GM10248 (cell line): ENCODE data around the gene PPP1R3C.

ENCODE experiments used
- CTCF ChIA-PET: fragments of 300-600 bp; sonication (Branson Sonifier 250); formaldehyde crosslinking; extraction: SDS; loops from one replicate; lab custom pipeline; 2021; ENCODE audit warnings: antibody characterized with exemption; lab: Yijun Ruan, JAX
- POLR2A ChIA-PET: fragments of 350-650 bp; sonication (Branson Sonifier 250); formaldehyde crosslinking; extraction: SDS; loops from one replicate; lab custom pipeline; 2020; ENCODE audit warnings: antibody characterized with exemption; lab: Yijun Ruan, JAX
- DNase-seq: peaks from one replicate; pipeline ENCODE4 v3.0.0; 2012; ENCODE audit errors: extremely low spot score
- TF ChIP-seq, protein P1 (sequence below): IDR thresholded peaks from 2 replicates; pipeline ENCODE4 v1.5.1; 2012; ENCODE audit warnings: mild to moderate bottlenecking, low read depth; ENCODE audit errors: extremely low read depth, missing control alignments, control extremely low read depth

The PPP1R3C gene

DNA sequence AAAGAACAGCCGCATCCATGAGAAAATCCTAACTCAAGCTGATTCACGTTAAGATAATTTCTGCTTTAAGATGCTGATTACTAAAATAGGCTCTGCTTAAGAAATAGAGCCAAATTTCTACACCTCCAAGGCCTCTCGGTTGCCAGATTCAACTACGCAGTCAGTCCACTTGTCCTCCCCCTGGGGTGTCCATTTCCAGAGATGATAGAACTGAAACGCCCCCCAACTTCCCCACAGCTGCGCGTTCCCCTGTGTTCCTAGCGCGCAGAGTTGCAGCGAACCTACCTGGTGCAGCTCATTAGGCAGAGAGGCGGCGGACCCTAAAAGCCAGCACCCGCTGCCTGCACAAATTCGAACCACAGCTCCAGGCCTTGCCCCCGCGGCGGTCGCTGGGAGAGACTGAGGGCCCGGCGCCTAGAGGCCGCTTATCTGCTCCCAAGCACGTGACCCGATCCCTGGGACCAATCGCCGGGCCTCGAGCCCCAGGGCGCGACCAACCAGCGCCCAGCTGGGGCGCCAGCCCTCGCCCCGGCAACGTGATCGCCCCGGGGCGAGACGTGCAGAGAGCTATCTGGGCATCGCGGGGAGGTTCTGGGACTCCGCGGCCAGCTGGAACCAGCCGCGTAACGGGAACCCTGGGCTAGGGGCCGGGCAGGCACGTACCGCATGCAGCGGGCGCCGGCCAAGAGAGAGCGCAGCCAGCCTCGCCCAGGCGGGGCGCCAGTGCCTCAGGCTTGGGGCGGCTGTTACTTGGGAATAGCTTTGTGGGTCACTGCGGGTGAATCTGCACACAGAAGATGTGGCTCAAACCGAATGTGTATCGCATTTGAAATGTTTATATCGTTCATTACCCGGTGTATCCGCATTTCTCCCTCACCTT lies at the start of gene PPP1R3C:
TSS of gene PPP1R3C (minus strand) at position 401 of the 880 bp plus-strand sequence. CDS start at position 299, 102 bp downstream.
- CTCF ChIA-PET, result interaction anchor here (0.9 to 5.7 kb wide), 8 partner anchors 10 to 753 kb away, joined by 3 to 91 read pairs (median 4); no protein-coding TSS in a partner anchor
- TF ChIP-seq, protein P1, sequence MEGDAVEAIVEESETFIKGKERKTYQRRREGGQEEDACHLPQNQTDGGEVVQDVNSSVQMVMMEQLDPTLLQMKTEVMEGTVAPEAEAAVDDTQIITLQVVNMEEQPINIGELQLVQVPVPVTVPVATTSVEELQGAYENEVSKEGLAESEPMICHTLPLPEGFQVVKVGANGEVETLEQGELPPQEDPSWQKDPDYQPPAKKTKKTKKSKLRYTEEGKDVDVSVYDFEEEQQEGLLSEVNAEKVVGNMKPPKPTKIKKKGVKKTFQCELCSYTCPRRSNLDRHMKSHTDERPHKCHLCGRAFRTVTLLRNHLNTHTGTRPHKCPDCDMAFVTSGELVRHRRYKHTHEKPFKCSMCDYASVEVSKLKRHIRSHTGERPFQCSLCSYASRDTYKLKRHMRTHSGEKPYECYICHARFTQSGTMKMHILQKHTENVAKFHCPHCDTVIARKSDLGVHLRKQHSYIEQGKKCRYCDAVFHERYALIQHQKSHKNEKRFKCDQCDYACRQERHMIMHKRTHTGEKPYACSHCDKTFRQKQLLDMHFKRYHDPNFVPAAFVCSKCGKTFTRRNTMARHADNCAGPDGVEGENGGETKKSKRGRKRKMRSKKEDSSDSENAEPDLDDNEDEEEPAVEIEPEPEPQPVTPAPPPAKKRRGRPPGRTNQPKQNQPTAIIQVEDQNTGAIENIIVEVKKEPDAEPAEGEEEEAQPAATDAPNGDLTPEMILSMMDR, result peak; percentile 3
- POLR2A ChIA-PET, result no interaction called here
- DNase-seq, result peak; percentile 73

DNA sequence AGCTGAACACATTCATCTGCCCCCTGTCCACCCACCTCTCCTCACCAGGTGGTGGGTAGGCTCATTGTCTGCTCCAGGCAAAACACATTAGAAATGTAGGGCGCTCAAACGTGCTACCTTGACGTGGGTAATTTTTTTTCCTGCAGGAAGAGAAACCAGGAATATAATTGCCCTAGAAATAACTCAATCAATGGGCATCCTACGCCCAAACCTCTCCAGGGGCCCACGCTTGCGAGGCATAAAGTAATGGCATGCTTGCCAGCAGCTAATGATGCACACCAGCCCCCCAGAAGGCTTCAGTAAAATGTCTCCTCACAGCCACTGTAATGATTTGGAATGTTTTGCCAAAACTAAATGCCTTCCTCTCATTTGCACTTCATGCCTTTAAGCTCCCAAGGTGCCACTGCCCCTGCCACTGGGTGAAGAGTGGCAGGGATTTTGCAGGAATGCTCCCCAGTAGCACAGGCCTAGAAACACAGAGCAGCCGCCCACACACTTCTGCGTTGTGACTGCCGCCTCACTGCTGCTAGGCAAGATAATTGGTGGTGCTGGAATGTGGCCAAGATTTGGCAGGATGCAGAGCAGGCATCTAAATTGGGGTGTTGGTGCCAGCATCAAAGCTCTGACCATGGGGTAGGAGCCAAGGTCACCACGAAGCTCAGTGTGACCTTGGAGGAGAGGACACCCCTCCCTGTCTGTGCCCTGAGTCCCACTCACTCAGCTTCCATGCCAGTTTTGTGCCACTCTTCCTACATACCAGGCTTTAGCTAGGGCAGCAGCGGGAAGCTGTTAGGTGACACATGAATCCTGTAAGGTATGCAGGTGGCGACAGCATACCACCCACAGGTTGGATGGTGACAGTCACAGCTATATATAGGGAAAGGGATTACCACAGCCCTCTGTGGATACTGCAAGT lies 48.7 kb upstream of the PPP1R3C start:
- no peak for DNase-seq
- ChIA-PET POLR2A (no interaction called here), CTCF (interaction anchor here (1.5 to 1.7 kb wide), 2 partner anchors 12 to 13 kb away, joined by 3 read pairs; no protein-coding TSS in a partner anchor)
- TF ChIP-seq, protein P1, result no peak

DNA sequence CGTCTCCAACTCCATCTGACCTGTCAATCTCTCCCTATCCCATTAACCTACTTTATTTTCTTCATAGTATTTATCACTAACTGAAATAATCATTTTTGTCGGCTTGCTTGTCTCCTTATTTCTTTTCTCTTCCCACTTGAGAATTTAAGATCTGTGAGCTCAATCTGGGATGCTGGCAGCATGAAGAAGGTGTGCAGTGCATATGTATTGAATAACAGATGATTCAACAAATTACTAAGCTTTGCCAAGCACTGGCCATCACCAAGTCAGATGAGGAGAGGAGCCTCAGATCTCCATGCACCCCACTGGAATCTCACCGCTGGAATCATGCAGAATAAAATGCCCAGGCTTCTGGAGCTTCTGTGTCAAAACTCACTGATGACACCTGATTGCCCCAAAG lies 47.6 kb upstream of the PPP1R3C start:
- TF ChIP-seq, protein P1, result no peak
- no peak for DNase-seq
- POLR2A ChIA-PET, result no interaction called here
- CTCF ChIA-PET, result interaction anchor here (1.2 kb wide), 1 partner anchor 14 kb away, joined by 5 read pairs; no protein-coding TSS in a partner anchor

DNA sequence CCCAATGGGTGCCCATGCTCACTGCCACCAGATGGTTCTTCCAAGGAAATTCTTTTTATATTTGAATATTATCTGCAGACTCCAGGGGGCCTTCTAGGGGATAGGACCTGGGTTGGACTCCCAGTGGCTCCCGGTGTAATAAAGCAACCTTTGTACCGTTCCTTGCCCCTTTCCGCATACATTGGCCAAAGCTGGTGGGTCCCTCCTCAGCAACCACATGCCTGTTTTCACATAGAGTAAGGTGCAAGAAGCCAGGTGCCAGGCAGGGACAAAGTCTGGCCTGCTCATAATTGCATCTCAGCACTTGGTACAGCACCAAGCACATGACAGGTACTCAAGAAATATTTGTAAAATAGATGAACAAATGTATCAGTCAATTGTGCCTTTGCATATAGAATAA lies 46.4 kb upstream of the PPP1R3C start:
- POLR2A ChIA-PET, result no interaction called here
- no peak for DNase-seq
- TF ChIP-seq, protein P1, result no peak
- CTCF ChIA-PET, result no interaction called here

DNA sequence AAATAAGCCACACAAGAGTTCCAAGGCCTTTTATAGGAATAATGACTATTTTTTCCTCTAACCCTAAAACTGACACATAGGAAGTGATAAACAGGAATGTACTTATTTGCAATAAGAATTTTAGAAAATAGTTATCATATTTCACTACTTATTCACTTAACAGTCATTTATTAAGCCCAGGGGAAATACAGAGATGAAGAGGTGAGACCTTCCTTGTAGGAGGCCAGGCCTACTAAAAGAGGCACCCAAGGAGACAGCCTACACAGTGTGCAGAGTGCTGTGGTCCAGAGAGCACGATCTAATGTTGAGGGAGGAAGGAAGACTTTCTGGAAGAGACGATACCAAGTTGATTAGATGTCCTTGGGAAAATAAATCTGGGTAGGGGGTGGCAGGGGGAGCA lies 45.0 kb upstream of the PPP1R3C start:
- DNase-seq, result no peak
- POLR2A ChIA-PET, result no interaction called here
- CTCF ChIA-PET, result no interaction called here
- TF ChIP-seq, protein P1, result no peak
